Keratinocyte (primary cell): Measurements from ENCODE around the gene LRRC46. TPM values are rescaled to one million over a fixed set of nuclear protein-coding genes. Genes with fewer than 3 reads are reported as not detected.

Source experiments
- DNase-seq: peaks from one replicate; pipeline ENCODE4 v3.0.0-alpha.2; 2011; ENCODE audit warnings: low read depth, missing footprints, low spot score
- FAIRE-seq: peaks from 2 replicates; lab custom pipeline; 2011; peaks lifted over from hg19 to GRCh38; lab: Jason Lieb, UNC
- H2AFZ ChIP-seq: 2 replicates; pipeline ENCODE4 v1.6.0; 2012; ENCODE audit warnings: low read length, control low read depth, inconsistent platforms; ENCODE audit not compliant: control insufficient read depth
- H3K27ac ChIP-seq: 2 replicates; pipeline ENCODE4 v1.5.1; 2011; ENCODE audit warnings: low read length; ENCODE audit not compliant: control insufficient read depth, insufficient read depth
- H3K27me3 ChIP-seq: 3 replicates; pipeline ENCODE4 v1.6.0; 2011; ENCODE audit warnings: low read length; ENCODE audit not compliant: control insufficient read depth, insufficient read depth; ENCODE audit errors: extremely low read depth
- H3K36me3 ChIP-seq, 2 experiments: 2 replicates in 1 of 2; 3 replicates in 1 of 2; pipeline ENCODE4 v1.5.1; 2011; ENCODE audit warnings: low read length in 2 of 2, mild to moderate bottlenecking in 1 of 2; ENCODE audit not compliant: control insufficient read depth in 2 of 2, insufficient read depth in 2 of 2; ENCODE audit errors: extremely low read depth in 1 of 2
- H3K4me1 ChIP-seq: 3 replicates; pipeline ENCODE4 v1.5.1; 2011; ENCODE audit warnings: low read length; ENCODE audit not compliant: control insufficient read depth, insufficient read depth; ENCODE audit errors: extremely low read depth
- H3K4me2 ChIP-seq: 3 replicates; pipeline ENCODE4 v1.6.0; 2011; ENCODE audit warnings: low read depth, low read length; ENCODE audit not compliant: control insufficient read depth, insufficient read depth; ENCODE audit errors: extremely low read depth
- H3K4me3 ChIP-seq, 3 experiments: fragments of 200-600 bp in 1 of 3; sonication (generic) in 1 of 3; 2 replicates in 2 of 3; 3 replicates in 1 of 3; pipeline ENCODE4 v1.5.1; 2011 to 2016; ENCODE audit warnings: low read length in 3 of 3, mild to moderate bottlenecking in 3 of 3, control low read depth in 2 of 3, inconsistent platforms in 1 of 3, low read depth in 1 of 3, mixed read lengths in 1 of 3, mixed run types in 1 of 3, moderate library complexity in 1 of 3; ENCODE audit not compliant: control insufficient read depth in 2 of 3, insufficient read depth in 2 of 3; ENCODE audit errors: extremely low read depth in 1 of 3
- H3K79me2 ChIP-seq: 2 replicates; pipeline ENCODE4 v1.6.0; 2012; ENCODE audit warnings: low read length; ENCODE audit not compliant: control insufficient read depth, insufficient read depth
- H3K9ac ChIP-seq: 3 replicates; pipeline ENCODE4 v1.6.0; 2011; ENCODE audit warnings: low read length; ENCODE audit not compliant: control insufficient read depth, insufficient read depth; ENCODE audit errors: extremely low read depth
- H3K9me1 ChIP-seq: 3 replicates; pipeline ENCODE4 v1.6.0; 2011; ENCODE audit warnings: low read length; ENCODE audit not compliant: control insufficient read depth, insufficient read depth; ENCODE audit errors: extremely low read depth
- H3K9me3 ChIP-seq: 2 replicates; pipeline ENCODE4 v1.5.1; 2012; ENCODE audit warnings: low read depth, low read length; ENCODE audit not compliant: control insufficient read depth
- H4K20me1 ChIP-seq: 3 replicates; pipeline ENCODE4 v1.6.0; 2011; ENCODE audit warnings: low read length; ENCODE audit not compliant: control insufficient read depth, insufficient read depth; ENCODE audit errors: extremely low read depth
- EZH2 ChIP-seq: IDR thresholded peaks from one replicate; pipeline ENCODE4 v1.6.1; 2012; ENCODE audit warnings: inconsistent platforms, mild to moderate bottlenecking, low read length, moderate library complexity
- dilution Hi-C: fragments of 300-500 bp; cut with MboI; formaldehyde crosslinking; loops from one replicate; pipeline ENCODE4 v1.7.0; 2020; ENCODE audit warnings: low sequenced_read_pairs; ENCODE audit not compliant: extremely low pct_ligation_motif_present
- polyA plus RNA-seq, 5 experiments: library from polyadenylated mRNA; depleted of rRNA in 3 of 5; stranded (reverse) in 3 of 5; stranded (forward) in 1 of 5; unstranded in 1 of 5; fragments of >200 nt; gene quantifications; 1 replicate in 1 of 5; 2 replicates in 3 of 5; 3 replicates in 1 of 5; pipeline versions ENCODE4 v1.2.1 to v1.2.3, GENCODE V29; 2011 to 2012; ENCODE audit warnings: missing spikeins in 2 of 5, low read depth in 1 of 5, low replicate concordance in 1 of 5
- TF ChIP-seq, protein P1 (sequence below), 3 experiments: IDR thresholded peaks in 1 of 3; conservative IDR thresholded peaks in 1 of 3; optimal IDR thresholded peaks in 1 of 3; 2 replicates in 2 of 3; 3 replicates in 1 of 3; pipeline versions ENCODE3 to v1.5.1; 2011; ENCODE audit warnings: low read length in 3 of 3, mild to moderate bottlenecking in 3 of 3, moderate library complexity in 2 of 3, control low read depth in 1 of 3, inconsistent platforms in 1 of 3; ENCODE audit not compliant: insufficient read depth in 2 of 3; ENCODE audit errors: extremely low read depth in 1 of 3

LRRC46 gene
- polyA plus RNA-seq, 1 donor (not counting 4 experiments of a cell fraction or from before 2014, with no cell fraction given): 0.43 TPM

DNA sequence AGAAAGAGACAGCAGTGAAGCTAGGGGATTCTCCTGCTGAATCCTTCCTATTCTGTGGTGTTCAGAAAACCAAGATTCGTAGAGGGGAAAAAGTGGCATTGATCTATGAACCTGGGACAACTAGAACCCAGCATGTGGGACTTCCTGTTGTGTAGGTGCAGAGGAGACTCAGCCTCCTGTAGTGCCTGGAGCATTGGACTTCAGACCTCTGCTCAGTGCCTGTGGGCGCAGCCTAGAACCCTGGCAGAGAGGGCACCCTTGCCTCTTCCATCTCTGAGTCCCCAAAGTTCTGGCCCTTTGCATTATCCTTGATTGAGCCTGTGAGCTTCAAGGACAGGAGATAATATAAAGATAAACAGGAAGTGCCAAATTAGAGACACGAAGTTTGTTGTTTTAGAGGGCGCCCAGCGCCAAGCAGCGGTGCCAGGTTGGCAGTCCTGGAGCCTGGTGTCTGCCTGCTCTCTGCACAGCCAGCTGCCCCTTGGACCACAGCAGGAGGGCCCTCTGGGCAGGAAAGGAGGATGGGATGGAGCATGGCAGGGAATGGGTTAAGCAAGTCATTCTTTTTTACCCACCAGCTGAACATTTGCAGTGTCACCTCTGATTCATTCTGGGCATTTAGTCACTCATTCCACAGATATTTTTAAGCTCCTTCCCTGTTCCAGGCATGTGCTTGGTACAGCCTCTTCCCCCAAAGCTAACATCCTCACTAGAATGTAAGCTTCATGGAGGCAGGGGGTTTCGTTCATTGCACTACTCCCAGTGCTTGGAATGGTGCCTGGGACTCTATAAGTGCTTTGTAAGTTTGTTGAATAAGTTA, 31.4 kb downstream of the LRRC46 start:
- FAIRE-seq: peak; percentile 99
- peaks cover 24% of the 10 kb centered on the region for H3K4me1 ChIP-seq
- no peaks in the 10 kb centered on the region for H3K79me2 ChIP-seq
- peak overlapping the region; percentile 0 for H3K9ac ChIP-seq
- DNase-seq: peak; percentile 38
- peak overlapping the region; percentile 65 for H3K27ac ChIP-seq
- no peaks in the 10 kb centered on the region for H3K36me3 ChIP-seq
- H2AFZ ChIP-seq: peak overlapping the region; percentile 80
- H3K27me3 ChIP-seq: no peaks in the 10 kb centered on the region
- H4K20me1 ChIP-seq: no peaks in the 10 kb centered on the region
- TF ChIP-seq EZH2: no peak
- TF ChIP-seq, protein P1, sequence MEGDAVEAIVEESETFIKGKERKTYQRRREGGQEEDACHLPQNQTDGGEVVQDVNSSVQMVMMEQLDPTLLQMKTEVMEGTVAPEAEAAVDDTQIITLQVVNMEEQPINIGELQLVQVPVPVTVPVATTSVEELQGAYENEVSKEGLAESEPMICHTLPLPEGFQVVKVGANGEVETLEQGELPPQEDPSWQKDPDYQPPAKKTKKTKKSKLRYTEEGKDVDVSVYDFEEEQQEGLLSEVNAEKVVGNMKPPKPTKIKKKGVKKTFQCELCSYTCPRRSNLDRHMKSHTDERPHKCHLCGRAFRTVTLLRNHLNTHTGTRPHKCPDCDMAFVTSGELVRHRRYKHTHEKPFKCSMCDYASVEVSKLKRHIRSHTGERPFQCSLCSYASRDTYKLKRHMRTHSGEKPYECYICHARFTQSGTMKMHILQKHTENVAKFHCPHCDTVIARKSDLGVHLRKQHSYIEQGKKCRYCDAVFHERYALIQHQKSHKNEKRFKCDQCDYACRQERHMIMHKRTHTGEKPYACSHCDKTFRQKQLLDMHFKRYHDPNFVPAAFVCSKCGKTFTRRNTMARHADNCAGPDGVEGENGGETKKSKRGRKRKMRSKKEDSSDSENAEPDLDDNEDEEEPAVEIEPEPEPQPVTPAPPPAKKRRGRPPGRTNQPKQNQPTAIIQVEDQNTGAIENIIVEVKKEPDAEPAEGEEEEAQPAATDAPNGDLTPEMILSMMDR (optimal IDR thresholded peaks at IDR 0.05 in 1 of 3, IDR thresholded peaks at IDR 0.05 in 1 of 3, conservative IDR thresholded peaks at IDR 0.05 in 1 of 3; ENCODE audit: extremely low read depth in 1 of 3, insufficient read depth in 2 of 3, low read length in 3 of 3): no peak
- dilution Hi-C loops: no loop called here
- no peaks in the 10 kb centered on the region for H3K9me1 ChIP-seq
- no peak overlapping the region for H3K4me3 ChIP-seq
- peak overlapping the region; percentile 33 for H3K4me2 ChIP-seq
- no peaks in the 10 kb centered on the region for H3K9me3 ChIP-seq

DNA sequence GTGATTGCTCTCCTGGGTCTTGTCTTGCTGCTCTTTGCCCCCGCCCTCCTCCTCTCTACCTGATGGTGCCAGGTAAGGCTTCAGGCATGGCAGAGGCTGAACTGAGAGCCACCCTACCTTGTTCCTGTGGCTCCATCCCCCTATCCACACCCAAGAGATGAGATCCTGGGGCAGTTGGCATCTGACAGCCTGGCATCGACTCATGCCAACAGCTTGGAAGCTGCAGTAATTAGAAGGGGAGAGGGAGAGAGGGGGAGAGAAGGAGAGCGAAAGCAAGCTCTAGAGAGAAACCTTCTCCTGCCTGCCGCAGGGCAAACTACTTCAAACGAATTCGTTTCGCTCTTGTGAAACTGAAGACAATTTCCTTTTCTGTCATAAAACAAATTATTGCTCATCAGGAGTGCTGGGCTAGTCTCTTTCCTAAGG, 33.3 kb downstream of the LRRC46 start:
- peaks cover 6% of the 10 kb centered on the region for H3K27me3 ChIP-seq
- DNase-seq: no peak
- H3K9me1 ChIP-seq: no peaks in the 10 kb centered on the region
- peaks cover 24% of the 10 kb centered on the region for H3K4me1 ChIP-seq
- H3K27ac ChIP-seq: peak overlapping the region; percentile 22
- peak overlapping the region; percentile 20 for H3K9ac ChIP-seq
- dilution Hi-C loops: no loop called here
- H3K4me3 ChIP-seq: peak overlapping the region in 2 of 3 experiments; percentile 48 to 56
- no peaks in the 10 kb centered on the region for H4K20me1 ChIP-seq
- no peaks in the 10 kb centered on the region for H3K9me3 ChIP-seq
- H2AFZ ChIP-seq: peak overlapping the region; percentile 92
- H3K36me3 ChIP-seq: no peaks in the 10 kb centered on the region
- H3K4me2 ChIP-seq: peak overlapping the region; percentile 80
- TF ChIP-seq, protein P1 (optimal IDR thresholded peaks at IDR 0.05 in 1 of 3, IDR thresholded peaks at IDR 0.05 in 1 of 3, conservative IDR thresholded peaks at IDR 0.05 in 1 of 3; ENCODE audit: extremely low read depth in 1 of 3, insufficient read depth in 2 of 3, low read length in 3 of 3): no peak
- TF ChIP-seq EZH2: no peak
- peak; percentile 76 for FAIRE-seq
- no peaks in the 10 kb centered on the region for H3K79me2 ChIP-seq
